ENCODE measurements around the gene IPO13.

DNA sequence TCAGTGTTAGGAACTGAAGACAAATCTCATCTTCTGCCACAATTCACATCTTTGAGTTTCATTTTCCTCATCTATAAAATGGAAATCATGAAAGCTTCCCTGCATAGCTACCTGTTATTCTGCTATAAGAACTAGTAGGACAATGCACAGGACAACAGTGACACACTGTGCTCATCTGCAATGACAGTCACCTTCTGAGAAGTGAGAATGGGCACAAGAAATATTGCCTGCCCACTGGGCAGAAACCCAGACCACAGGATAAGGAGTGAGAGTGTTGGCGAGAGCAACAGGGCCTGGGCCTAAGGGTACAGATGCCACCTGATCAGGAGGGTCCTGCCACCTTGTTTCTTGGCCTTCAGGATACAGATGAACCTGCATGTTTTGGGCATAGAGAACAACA lies 36.4 kb upstream of the IPO13 start:
- TF ChIP-seq, protein P1, sequence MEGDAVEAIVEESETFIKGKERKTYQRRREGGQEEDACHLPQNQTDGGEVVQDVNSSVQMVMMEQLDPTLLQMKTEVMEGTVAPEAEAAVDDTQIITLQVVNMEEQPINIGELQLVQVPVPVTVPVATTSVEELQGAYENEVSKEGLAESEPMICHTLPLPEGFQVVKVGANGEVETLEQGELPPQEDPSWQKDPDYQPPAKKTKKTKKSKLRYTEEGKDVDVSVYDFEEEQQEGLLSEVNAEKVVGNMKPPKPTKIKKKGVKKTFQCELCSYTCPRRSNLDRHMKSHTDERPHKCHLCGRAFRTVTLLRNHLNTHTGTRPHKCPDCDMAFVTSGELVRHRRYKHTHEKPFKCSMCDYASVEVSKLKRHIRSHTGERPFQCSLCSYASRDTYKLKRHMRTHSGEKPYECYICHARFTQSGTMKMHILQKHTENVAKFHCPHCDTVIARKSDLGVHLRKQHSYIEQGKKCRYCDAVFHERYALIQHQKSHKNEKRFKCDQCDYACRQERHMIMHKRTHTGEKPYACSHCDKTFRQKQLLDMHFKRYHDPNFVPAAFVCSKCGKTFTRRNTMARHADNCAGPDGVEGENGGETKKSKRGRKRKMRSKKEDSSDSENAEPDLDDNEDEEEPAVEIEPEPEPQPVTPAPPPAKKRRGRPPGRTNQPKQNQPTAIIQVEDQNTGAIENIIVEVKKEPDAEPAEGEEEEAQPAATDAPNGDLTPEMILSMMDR (IDR thresholded peaks at IDR 0.05): no peak
- no peak for TF ChIP-seq POLR2A (IDR thresholded peaks at IDR 0.05)
- TF ChIP-seq POLR2AphosphoS5 (IDR thresholded peaks at IDR 0.05): no peak
- no peak for TF ChIP-seq EP300 (IDR thresholded peaks at IDR 0.05)

All from upper lobe of left lung (tissue), 4 donors.